GM12878 (cell line): ENCODE measurements around the gene PLEKHG1. TPM values are rescaled to one million over a fixed set of nuclear protein-coding genes. Genes with fewer than 3 reads are reported as not detected.

Experiments
- ATAC-seq: fragments of 200-7000 bp; cut with Tn5 transposase; 3 replicates; pipeline ENCODE4 v1.9.1; 2020; ENCODE audit warnings: mild to moderate bottlenecking, moderate library complexity
- BruUV-seq: library from RNA; stranded (reverse); fragments of 400-500 nt; replicated peaks from 2 replicates; lab custom pipeline; 2021; lab: Mats Ljungman, UMichigan
- CTCF ChIA-PET: fragments of 300-600 bp; sonication (Branson Sonifier 250); formaldehyde crosslinking; extraction: SDS; loops from one replicate; lab custom pipeline; 2021; ENCODE audit warnings: inconsistent platforms; lab: Yijun Ruan, JAX
- POLR2A ChIA-PET: fragments of 350-600 bp; formaldehyde crosslinking; extraction: SDS; loops from one replicate; lab custom pipeline; 2021; ENCODE audit warnings: inconsistent platforms; lab: Charles Lee
- RAD21 ChIA-PET: fragments of 300-600 bp; sonication (Branson Sonifier 250); formaldehyde crosslinking; loops from one replicate; lab custom pipeline; 2023; ENCODE audit warnings: antibody characterized with exemption; ENCODE audit not compliant: unreplicated experiment; lab: Charles Lee
- SMC1A ChIA-PET: fragments of 300-600 bp; sonication (Branson Sonifier 250); formaldehyde crosslinking; loops from one replicate; lab custom pipeline; 2023; ENCODE audit not compliant: unreplicated experiment, uncharacterized antibody; lab: Charles Lee
- DNase-seq: peaks from one replicate; pipeline ENCODE4 v3.0.0-alpha.2; 2011; ENCODE audit warnings: low read depth, low spot score
- FAIRE-seq: peaks from 3 replicates; lab custom pipeline; 2011; peaks lifted over from hg19 to GRCh38; lab: Jason Lieb, UNC
- H2AFZ ChIP-seq: 2 replicates; pipeline ENCODE4 v1.6.0; 2011; ENCODE audit warnings: low read depth, low read length, control low read depth; ENCODE audit not compliant: control insufficient read depth
- H3K27ac ChIP-seq: 2 replicates; pipeline ENCODE4 v1.5.1; 2011; ENCODE audit warnings: control low read depth; ENCODE audit not compliant: control insufficient read depth, insufficient read depth
- H3K27me3 ChIP-seq, 2 experiments: replicated peaks in 1 of 2; 2 replicates each; pipeline versions ENCODE4 v1.6.0 to v1.6.1; 2011; ENCODE audit warnings: low read length in 1 of 2; ENCODE audit not compliant: control insufficient read depth in 2 of 2, insufficient read depth in 2 of 2
- H3K36me3 ChIP-seq, 2 experiments: 2 replicates each; pipeline ENCODE4 v1.5.1; 2011; ENCODE audit warnings: low read length in 1 of 2; ENCODE audit not compliant: control insufficient read depth in 2 of 2, insufficient read depth in 2 of 2
- H3K4me1 ChIP-seq: 2 replicates; pipeline ENCODE4 v1.6.1; 2011; ENCODE audit warnings: mild to moderate bottlenecking, low read length, moderate library complexity, mixed read lengths; ENCODE audit not compliant: control insufficient read depth, insufficient read depth
- H3K4me2 ChIP-seq: 2 replicates; pipeline ENCODE4 v1.6.0; 2011; ENCODE audit warnings: control low read depth; ENCODE audit not compliant: control insufficient read depth, insufficient read depth
- H3K4me3 ChIP-seq: fragments of 200-600 bp; sonication (generic); 2 replicates; pipeline ENCODE4 v1.5.1; 2016
- H3K79me2 ChIP-seq: 2 replicates; pipeline ENCODE4 v1.6.0; 2011; ENCODE audit warnings: low read length; ENCODE audit not compliant: control insufficient read depth, insufficient read depth
- H3K9ac ChIP-seq: 2 replicates; pipeline ENCODE4 v1.8.0; 2011; ENCODE audit warnings: low read length, control low read depth, mixed read lengths; ENCODE audit not compliant: control insufficient read depth, insufficient read depth
- H3K9me3 ChIP-seq: replicated peaks from 3 replicates; pipeline ENCODE4 v1.5.1; 2011; ENCODE audit warnings: mild to moderate bottlenecking, low read length; ENCODE audit not compliant: control insufficient read depth, insufficient read depth
- H4K20me1 ChIP-seq: 2 replicates; pipeline ENCODE4 v1.6.0; 2011; ENCODE audit not compliant: control insufficient read depth, insufficient read depth
- EGR1 ChIP-seq, 2 experiments: IDR thresholded peaks; 1 replicate in 1 of 2; 2 replicates in 1 of 2; pipeline ENCODE4 v1.6.1; 2011 to 2012; ENCODE audit warnings: low read depth in 2 of 2, low read length in 2 of 2, borderline replicate concordance in 1 of 2, mild to moderate bottlenecking in 1 of 2, moderate library complexity in 1 of 2
- ETV6 ChIP-seq, 2 experiments: fragments of 450-650 bp in 1 of 2; IDR thresholded peaks in 1 of 2; conservative IDR thresholded peaks in 1 of 2; 2 replicates each; pipeline ENCODE4 v1.6.1; 2014; ENCODE audit warnings: antibody characterized with exemption in 1 of 2, borderline replicate concordance in 1 of 2, low read depth in 1 of 2, mild to moderate bottlenecking in 1 of 2, moderate library complexity in 1 of 2
- MYB ChIP-seq: fragments of 150-350 bp; IDR thresholded peaks from 2 replicates; pipeline ENCODE4 v1.6.1; 2014; ENCODE audit warnings: mild to moderate bottlenecking, low read depth, low read length, borderline replicate concordance
- NBN ChIP-seq: fragments of 450-650 bp; IDR thresholded peaks from 2 replicates; pipeline ENCODE4 v1.6.1; 2016
- POLR2AphosphoS5 ChIP-seq: IDR thresholded peaks from 2 replicates; pipeline ENCODE4 v1.6.1; 2011; ENCODE audit warnings: mild to moderate bottlenecking, low read length, inconsistent platforms
- SIN3A ChIP-seq: IDR thresholded peaks from 2 replicates; pipeline ENCODE4 v1.6.1; 2012; ENCODE audit warnings: low read depth, low read length, improper control_type of control experiment
- TCF3 ChIP-seq: IDR thresholded peaks from 2 replicates; pipeline ENCODE4 v1.6.1; 2012; ENCODE audit warnings: low read depth, mild to moderate bottlenecking, low read length, borderline replicate concordance; ENCODE audit not compliant: insufficient read depth
- WRNIP1 ChIP-seq: IDR thresholded peaks from 2 replicates; pipeline ENCODE4 v1.6.1; 2011; ENCODE audit warnings: low read depth, low read length, improper control_type of control experiment, borderline replicate concordance
- ZNF274 ChIP-seq: IDR thresholded peaks from one replicate; pipeline ENCODE4 v1.8.0; 2011; ENCODE audit not compliant: insufficient read length, insufficient read depth
- WGBS: methylation state at CpG from one replicate; pipeline ENCODE4 v1.1.6; 2016; ENCODE audit warnings: low lambda C conversion rate; ENCODE audit not compliant: insufficient replicate concordance, insufficient coverage; ENCODE audit errors: missing lambda C conversion rate; 5-methylcytosine and 5-hydroxymethylcytosine counted together
- in situ Hi-C: fragments of 300-500 bp; cut with MboI; formaldehyde crosslinking; loops from 9 replicates; pipeline ENCODE4 v1.14.3; 2018; ENCODE audit warnings: mixed read lengths
- intact Hi-C: fragments of 100-400 bp; cut with micrococcal nuclease; formaldehyde crosslinking; loops from one replicate; pipeline ENCODE4 v1.14.2; 2022; ENCODE audit not compliant: unreplicated experiment
- polyA plus RNA-seq, 11 experiments: library from polyadenylated mRNA; depleted of rRNA in 4 of 11; unstranded in 6 of 11; stranded (reverse) in 5 of 11; fragments of >200 nt; fragmentation: Nextera tagmentation in 4 of 11; fragmentation: Illumina TruSeq in 1 of 11; extraction: Ambion mirVana in 4 of 11; extraction: Trizol in 1 of 11; gene quantifications; 1 replicate in 1 of 11; 2 replicates in 10 of 11; pipeline versions ENCODE4 v1.2.1 to v1.2.3, GENCODE V29; 2011 to 2016; ENCODE audit warnings: inconsistent platforms in 2 of 11, missing spikeins in 2 of 11, low read depth in 1 of 11
- total RNA-seq, 4 experiments: library from RNA; depleted of rRNA in 3 of 4; stranded (reverse); fragments of >200 nt in 3 of 4; fragmentation: Illumina TruSeq in 1 of 4; extraction: Trizol in 1 of 4; gene quantifications; 2 replicates each; pipeline versions ENCODE4 v1.2.1 to v1.2.3, GENCODE V29; 2013 to 2021
- TF ChIP-seq, protein P1 (sequence below): fragments of 450-650 bp; IDR thresholded peaks from 2 replicates; pipeline ENCODE4 v1.6.1; 2017; ENCODE audit warnings: antibody characterized with exemption, mild to moderate bottlenecking, moderate library complexity
- TF ChIP-seq, protein P2 (sequence below): IDR thresholded peaks from 2 replicates; pipeline ENCODE4 v1.6.1; 2012; ENCODE audit warnings: low read depth, low read length, improper control_type of control experiment

Gene PLEKHG1
- total and polyA plus RNA-seq, 10 of the 15 experiments (the other 5 are each of a cell fraction or from before 2014, with no cell fraction given) = 0.77 to 17.2 (median 4.9) TPM

DNA sequence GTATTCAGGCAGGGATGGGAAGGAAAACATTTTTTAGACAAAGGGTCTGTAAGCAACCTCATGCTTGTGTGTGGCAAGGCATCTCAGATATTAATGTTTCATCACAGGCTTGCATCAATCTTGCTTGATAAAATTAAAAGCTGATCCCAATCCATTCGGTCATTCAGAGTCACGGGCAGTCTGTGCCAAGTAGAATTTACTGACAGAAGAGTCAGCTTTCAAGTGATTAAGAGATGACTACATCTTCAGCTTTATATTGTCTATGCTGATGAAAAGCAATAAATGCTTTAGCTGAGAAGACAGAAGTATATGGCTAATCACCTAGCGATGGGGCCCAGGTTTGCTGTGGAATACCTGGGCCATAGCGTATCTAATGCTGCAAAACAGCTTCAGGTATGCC lies 3.5 kb downstream of the PLEKHG1 start:
- Histone ChIP-seq H3K27me3 (peaks cover 2% of the 10 kb centered on the region in 2 experiments; a peak in 3 of 4 replicates), H3K4me2 (no peak overlapping the region), H3K36me3 (no peaks in the 10 kb centered on the region), H4K20me1 (peaks cover 2% of the 10 kb centered on the region; the same call in 1 of the 2 replicates), H3K27ac (no peak overlapping the region), H3K4me1 (peaks cover 4% of the 10 kb centered on the region; the same call in 1 of the 2 replicates), H3K79me2 (no peaks in the 10 kb centered on the region), H3K9me3 (no peaks in the 10 kb centered on the region), H3K4me3 (no peak overlapping the region), H2AFZ (no peak overlapping the region), H3K9ac (no peak overlapping the region)
- FAIRE-seq (no peak), ATAC-seq (no peak), DNase-seq (no peak)
- in situ Hi-C loops = no loop called here
- ChIA-PET SMC1A (interaction anchor here (0.9 to 2.1 kb wide), 5 partner anchors 13 to 212 kb away, joined by 3 to 5 read pairs (median 3); no protein-coding TSS in a partner anchor), CTCF (interaction anchor here (1.2 kb wide), 1 partner anchor 19 kb away, joined by 3 read pairs; no protein-coding TSS in a partner anchor), POLR2A (interaction anchor here (0.5 to 1.5 kb wide), 4 partner anchors 12 to 216 kb away, joined by 3 to 5 read pairs (median 4); no protein-coding TSS in a partner anchor), RAD21 (interaction anchor here (0.7 to 5.5 kb wide), 3 partner anchors 12 to 32 kb away, joined by 3 to 73 read pairs (median 5); no protein-coding TSS in a partner anchor)
- 95% methylated on average over 4 of the region's 4 CpGs for WGBS
- intact Hi-C loops = loop anchor here (10.0 kb wide), 1 partner anchor 212 kb away; no protein-coding TSS in a partner anchor
- TSS peak; percentile 18 for BruUV-seq
- TF ChIP-seq EGR1 (IDR thresholded peaks at IDR 0.05; ENCODE audit: borderline replicate concordance in 1 of 2, low read depth in 2 of 2, low read length in 2 of 2) = no peak
- no peak for TF ChIP-seq POLR2AphosphoS5
- TF ChIP-seq WRNIP1 = no peak
- TF ChIP-seq, protein P1, sequence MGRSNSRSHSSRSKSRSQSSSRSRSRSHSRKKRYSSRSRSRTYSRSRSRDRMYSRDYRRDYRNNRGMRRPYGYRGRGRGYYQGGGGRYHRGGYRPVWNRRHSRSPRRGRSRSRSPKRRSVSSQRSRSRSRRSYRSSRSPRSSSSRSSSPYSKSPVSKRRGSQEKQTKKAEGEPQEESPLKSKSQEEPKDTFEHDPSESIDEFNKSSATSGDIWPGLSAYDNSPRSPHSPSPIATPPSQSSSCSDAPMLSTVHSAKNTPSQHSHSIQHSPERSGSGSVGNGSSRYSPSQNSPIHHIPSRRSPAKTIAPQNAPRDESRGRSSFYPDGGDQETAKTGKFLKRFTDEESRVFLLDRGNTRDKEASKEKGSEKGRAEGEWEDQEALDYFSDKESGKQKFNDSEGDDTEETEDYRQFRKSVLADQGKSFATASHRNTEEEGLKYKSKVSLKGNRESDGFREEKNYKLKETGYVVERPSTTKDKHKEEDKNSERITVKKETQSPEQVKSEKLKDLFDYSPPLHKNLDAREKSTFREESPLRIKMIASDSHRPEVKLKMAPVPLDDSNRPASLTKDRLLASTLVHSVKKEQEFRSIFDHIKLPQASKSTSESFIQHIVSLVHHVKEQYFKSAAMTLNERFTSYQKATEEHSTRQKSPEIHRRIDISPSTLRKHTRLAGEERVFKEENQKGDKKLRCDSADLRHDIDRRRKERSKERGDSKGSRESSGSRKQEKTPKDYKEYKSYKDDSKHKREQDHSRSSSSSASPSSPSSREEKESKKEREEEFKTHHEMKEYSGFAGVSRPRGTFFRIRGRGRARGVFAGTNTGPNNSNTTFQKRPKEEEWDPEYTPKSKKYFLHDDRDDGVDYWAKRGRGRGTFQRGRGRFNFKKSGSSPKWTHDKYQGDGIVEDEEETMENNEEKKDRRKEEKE = no peak
- TF ChIP-seq TCF3 = no peak
- no peak for TF ChIP-seq MYB
- no peak for TF ChIP-seq NBN
- TF ChIP-seq, protein P2, sequence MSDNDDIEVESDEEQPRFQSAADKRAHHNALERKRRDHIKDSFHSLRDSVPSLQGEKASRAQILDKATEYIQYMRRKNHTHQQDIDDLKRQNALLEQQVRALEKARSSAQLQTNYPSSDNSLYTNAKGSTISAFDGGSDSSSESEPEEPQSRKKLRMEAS = no peak
- TF ChIP-seq ZNF274 = no peak
- TF ChIP-seq SIN3A = no peak
- TF ChIP-seq ETV6 (conservative IDR thresholded peaks at IDR 0.05 in 1 of 2, IDR thresholded peaks at IDR 0.05 in 1 of 2; ENCODE audit: borderline replicate concordance in 1 of 2, low read depth in 1 of 2) = no peak
